GM23338 (cell line): ENCODE data around the gene ATG4B. TPM values are rescaled to one million over a fixed set of nuclear protein-coding genes. Genes with fewer than 3 reads are reported as not detected.

Source experiments
- ATAC-seq: fragments of 200-7000 bp; cut with Tn5 transposase; 3 replicates; pipeline ENCODE4 v1.9.1; 2020
- DNase-seq: peaks from one replicate; pipeline ENCODE4 v3.0.0-alpha.2; 2015; ENCODE audit warnings: low spot score
- H2AFZ ChIP-seq: fragments of 200-600 bp; sonication (generic); 2 replicates; pipeline ENCODE4 v1.8.0; 2016; ENCODE audit warnings: antibody characterized with exemption, mild to moderate bottlenecking, moderate library complexity
- H3F3A ChIP-seq: fragments of 200-600 bp; sonication (generic); replicated peaks from 2 replicates; pipeline ENCODE4 v1.8.0; 2017; ENCODE audit warnings: antibody characterized with exemption, mixed run types, low read depth
- H3K27ac ChIP-seq: fragments of 200-600 bp; sonication (generic); 2 replicates; pipeline ENCODE4 v1.6.1; 2016; ENCODE audit warnings: low read depth
- H3K27me3 ChIP-seq: fragments of 200-600 bp; sonication (generic); 2 replicates; pipeline ENCODE4 v1.8.0; 2016; ENCODE audit warnings: mild to moderate bottlenecking, mixed run types, moderate library complexity; ENCODE audit not compliant: insufficient read depth
- H3K36me3 ChIP-seq: fragments of 200-600 bp; sonication (generic); 2 replicates; pipeline ENCODE4 v1.8.0; 2016; ENCODE audit warnings: mild to moderate bottlenecking; ENCODE audit not compliant: insufficient read depth
- H3K4me1 ChIP-seq: fragments of 200-600 bp; sonication (generic); 2 replicates; pipeline ENCODE4 v1.8.0; 2016; ENCODE audit warnings: mild to moderate bottlenecking, moderate library complexity; ENCODE audit not compliant: insufficient read depth
- H3K4me2 ChIP-seq: fragments of 200-600 bp; sonication (generic); 2 replicates; pipeline ENCODE4 v1.7.1; 2017; ENCODE audit warnings: mixed run types
- H3K4me3 ChIP-seq: fragments of 200-600 bp; sonication (generic); 2 replicates; pipeline ENCODE4 v1.6.1; 2016; ENCODE audit warnings: mixed run types
- H3K79me2 ChIP-seq: fragments of 200-600 bp; sonication (generic); replicated peaks from 2 replicates; pipeline ENCODE4 v1.8.0; 2017; ENCODE audit warnings: mild to moderate bottlenecking; ENCODE audit not compliant: insufficient read depth
- H3K9me2 ChIP-seq: fragments of 200-600 bp; sonication (generic); 2 replicates; pipeline ENCODE4 v1.8.0; 2017; ENCODE audit not compliant: insufficient read depth
- H4K20me1 ChIP-seq: fragments of 200-600 bp; sonication (generic); replicated peaks from 2 replicates; pipeline ENCODE4 v1.8.0; 2017; ENCODE audit warnings: mild to moderate bottlenecking; ENCODE audit not compliant: insufficient read depth
- H3K27ac Mint-ChIP-seq: 2 replicates; pipeline ENCODE4 v1.8.0; 2020; ENCODE audit warnings: inconsistent platforms, mild to moderate bottlenecking, moderate library complexity, mixed read lengths
- H3K27me3 Mint-ChIP-seq: 3 replicates; pipeline ENCODE4 v1.8.0; 2022; ENCODE audit warnings: low read depth, mild to moderate bottlenecking, moderate library complexity, mixed read lengths, inconsistent platforms; ENCODE audit not compliant: insufficient read depth, poor library complexity
- H3K36me3 Mint-ChIP-seq: 3 replicates; pipeline ENCODE4 v1.8.0; 2021; ENCODE audit warnings: low read depth, mild to moderate bottlenecking, inconsistent platforms, moderate library complexity, mixed read lengths
- H3K4me1 Mint-ChIP-seq: 3 replicates; pipeline ENCODE4 v1.8.0; 2020; ENCODE audit warnings: mild to moderate bottlenecking, inconsistent platforms, mixed read lengths
- H3K4me3 Mint-ChIP-seq: 3 replicates; pipeline ENCODE4 v1.8.0; 2021; ENCODE audit warnings: moderate library complexity, mild to moderate bottlenecking, inconsistent platforms, mixed read lengths
- H3K9me3 Mint-ChIP-seq: 3 replicates; pipeline ENCODE4 v1.8.0; 2020; ENCODE audit warnings: moderate library complexity, mild to moderate bottlenecking, inconsistent platforms, mixed read lengths
- CREB1 ChIP-seq: fragments of 250-450 bp; sonication (Bioruptor Pico); IDR thresholded peaks from 2 replicates; pipeline ENCODE4 v1.5.0; 2020; ENCODE audit warnings: low read depth, mild to moderate bottlenecking, moderate library complexity
- EZH2 ChIP-seq: fragments of 200-600 bp; sonication (generic); IDR thresholded peaks from one replicate; pipeline ENCODE4 v1.8.0; 2017; ENCODE audit warnings: antibody characterized with exemption, mild to moderate bottlenecking, low read depth; ENCODE audit not compliant: unreplicated experiment
- EZH2phosphoT487 ChIP-seq: fragments of 200-600 bp; sonication (generic); IDR thresholded peaks from one replicate; pipeline ENCODE4 v1.8.1; 2018; ENCODE audit warnings: antibody characterized with exemption; ENCODE audit not compliant: unreplicated experiment
- JUNB ChIP-seq: IDR thresholded peaks from one replicate; pipeline ENCODE4 v1.6.1; 2016; ENCODE audit warnings: antibody characterized with exemption; ENCODE audit not compliant: unreplicated experiment
- NANOG ChIP-seq: IDR thresholded peaks from 2 replicates; pipeline ENCODE4 v1.6.1; 2016; ENCODE audit warnings: antibody characterized with exemption, borderline replicate concordance
- POLR2AphosphoS5 ChIP-seq: IDR thresholded peaks from 2 replicates; pipeline ENCODE4 v1.6.1; 2016; ENCODE audit warnings: antibody characterized with exemption, low read depth
- STAT1 ChIP-seq: IDR thresholded peaks from one replicate; pipeline ENCODE4 v1.6.1; 2016; ENCODE audit warnings: antibody characterized with exemption; ENCODE audit not compliant: unreplicated experiment
- ZNF114 ChIP-seq: fragments of 250-450 bp; sonication (Bioruptor Pico); IDR thresholded peaks from 2 replicates; pipeline ENCODE4 v1.5.0; 2020; ENCODE audit warnings: mild to moderate bottlenecking, moderate library complexity
- ZNF331 ChIP-seq: fragments of 250-450 bp; sonication (Bioruptor Pico); IDR thresholded peaks from 2 replicates; pipeline ENCODE4 v1.5.0; 2020; ENCODE audit warnings: low read depth, mild to moderate bottlenecking, moderate library complexity
- polyA plus RNA-seq: library from polyadenylated mRNA; unstranded; fragments of >200 nt; fragmentation: Nextera tagmentation; extraction: Ambion mirVana; gene quantifications from 2 replicates; pipeline ENCODE4 v1.2.1, GENCODE V29; 2016
- total RNA-seq: library from RNA; depleted of rRNA; stranded (reverse); fragments of >200 nt; shearing (Covaris generic); gene quantifications from 2 replicates; pipeline ENCODE4 v1.2.3, GENCODE V29; 2014
- TF ChIP-seq, protein P1 (sequence below), 2 experiments: fragments of 200-600 bp in 1 of 2; sonication (generic) in 1 of 2; conservative IDR thresholded peaks; 2 replicates each; pipeline versions ENCODE4 v1.5.1 to v1.6.1; 2016 to 2017; ENCODE audit warnings: antibody characterized with exemption in 2 of 2, low read depth in 2 of 2, mild to moderate bottlenecking in 2 of 2, moderate library complexity in 1 of 2
- TF ChIP-seq, protein P2 (sequence below): IDR thresholded peaks from one replicate; pipeline ENCODE4 v1.6.1; 2018; ENCODE audit warnings: antibody characterized with exemption; ENCODE audit not compliant: unreplicated experiment
- TF ChIP-seq, protein P3 (sequence below): IDR thresholded peaks from 2 replicates; pipeline ENCODE4 v1.6.1; 2016; ENCODE audit warnings: antibody characterized with exemption
- TF ChIP-seq, protein P4 (sequence below): fragments of 250-450 bp; sonication (Bioruptor Pico); IDR thresholded peaks from 2 replicates; pipeline ENCODE4 v1.5.0; 2020; ENCODE audit warnings: mild to moderate bottlenecking, moderate library complexity

Gene ATG4B
- total and polyA plus RNA-seq, 2 experiments from 2014 or later = 102 to 104 TPM

DNA sequence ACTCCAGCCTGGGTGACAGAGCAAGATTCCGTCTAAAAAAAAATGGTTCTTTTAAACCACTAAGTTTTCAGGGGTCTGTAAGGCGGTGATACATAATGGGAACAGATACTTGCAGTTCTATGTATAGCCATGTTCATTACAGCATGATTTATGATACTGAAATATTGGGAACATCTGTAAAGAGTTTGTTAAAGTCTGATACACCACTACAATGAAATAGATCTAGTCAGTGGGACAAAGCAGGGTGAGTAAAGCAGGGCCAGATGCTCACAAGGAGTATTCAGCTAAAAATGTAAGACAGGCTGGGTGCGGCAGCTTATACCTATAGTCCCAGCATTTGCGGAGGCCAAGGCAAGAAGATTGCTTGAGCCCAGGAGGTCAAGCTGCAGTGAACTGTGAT is 58.2 kb downstream of the ATG4B start:
- Histone ChIP-seq H3K79me2 (no peaks in the 10 kb centered on the region; the same call in 1 of the 2 replicates), H3K4me2 (no peak overlapping the region), H3K27ac (no peak overlapping the region), H4K20me1 (peaks cover 6% of the 10 kb centered on the region), H3K4me1 (peaks cover 2% of the 10 kb centered on the region), H3K27me3 (no peaks in the 10 kb centered on the region), H2AFZ (no peak overlapping the region), H3K9me2 (no peaks in the 10 kb centered on the region), H3F3A (no peaks in the 10 kb centered on the region), H3K4me3 (no peak overlapping the region), H3K36me3 (no peaks in the 10 kb centered on the region)
- TF ChIP-seq, protein P1, sequence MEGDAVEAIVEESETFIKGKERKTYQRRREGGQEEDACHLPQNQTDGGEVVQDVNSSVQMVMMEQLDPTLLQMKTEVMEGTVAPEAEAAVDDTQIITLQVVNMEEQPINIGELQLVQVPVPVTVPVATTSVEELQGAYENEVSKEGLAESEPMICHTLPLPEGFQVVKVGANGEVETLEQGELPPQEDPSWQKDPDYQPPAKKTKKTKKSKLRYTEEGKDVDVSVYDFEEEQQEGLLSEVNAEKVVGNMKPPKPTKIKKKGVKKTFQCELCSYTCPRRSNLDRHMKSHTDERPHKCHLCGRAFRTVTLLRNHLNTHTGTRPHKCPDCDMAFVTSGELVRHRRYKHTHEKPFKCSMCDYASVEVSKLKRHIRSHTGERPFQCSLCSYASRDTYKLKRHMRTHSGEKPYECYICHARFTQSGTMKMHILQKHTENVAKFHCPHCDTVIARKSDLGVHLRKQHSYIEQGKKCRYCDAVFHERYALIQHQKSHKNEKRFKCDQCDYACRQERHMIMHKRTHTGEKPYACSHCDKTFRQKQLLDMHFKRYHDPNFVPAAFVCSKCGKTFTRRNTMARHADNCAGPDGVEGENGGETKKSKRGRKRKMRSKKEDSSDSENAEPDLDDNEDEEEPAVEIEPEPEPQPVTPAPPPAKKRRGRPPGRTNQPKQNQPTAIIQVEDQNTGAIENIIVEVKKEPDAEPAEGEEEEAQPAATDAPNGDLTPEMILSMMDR (conservative IDR thresholded peaks at IDR 0.05; ENCODE audit: low read depth in 2 of 2) = no peak
- TF ChIP-seq ZNF114 (CRISPR knock-in tag) (no peak), NANOG (no peak), POLR2AphosphoS5 (no peak), CREB1 (no peak), EZH2 (no peak), STAT1 (no peak), JUNB (no peak), ZNF331 (no peak), EZH2phosphoT487 (no peak)
- TF ChIP-seq, protein P2, sequence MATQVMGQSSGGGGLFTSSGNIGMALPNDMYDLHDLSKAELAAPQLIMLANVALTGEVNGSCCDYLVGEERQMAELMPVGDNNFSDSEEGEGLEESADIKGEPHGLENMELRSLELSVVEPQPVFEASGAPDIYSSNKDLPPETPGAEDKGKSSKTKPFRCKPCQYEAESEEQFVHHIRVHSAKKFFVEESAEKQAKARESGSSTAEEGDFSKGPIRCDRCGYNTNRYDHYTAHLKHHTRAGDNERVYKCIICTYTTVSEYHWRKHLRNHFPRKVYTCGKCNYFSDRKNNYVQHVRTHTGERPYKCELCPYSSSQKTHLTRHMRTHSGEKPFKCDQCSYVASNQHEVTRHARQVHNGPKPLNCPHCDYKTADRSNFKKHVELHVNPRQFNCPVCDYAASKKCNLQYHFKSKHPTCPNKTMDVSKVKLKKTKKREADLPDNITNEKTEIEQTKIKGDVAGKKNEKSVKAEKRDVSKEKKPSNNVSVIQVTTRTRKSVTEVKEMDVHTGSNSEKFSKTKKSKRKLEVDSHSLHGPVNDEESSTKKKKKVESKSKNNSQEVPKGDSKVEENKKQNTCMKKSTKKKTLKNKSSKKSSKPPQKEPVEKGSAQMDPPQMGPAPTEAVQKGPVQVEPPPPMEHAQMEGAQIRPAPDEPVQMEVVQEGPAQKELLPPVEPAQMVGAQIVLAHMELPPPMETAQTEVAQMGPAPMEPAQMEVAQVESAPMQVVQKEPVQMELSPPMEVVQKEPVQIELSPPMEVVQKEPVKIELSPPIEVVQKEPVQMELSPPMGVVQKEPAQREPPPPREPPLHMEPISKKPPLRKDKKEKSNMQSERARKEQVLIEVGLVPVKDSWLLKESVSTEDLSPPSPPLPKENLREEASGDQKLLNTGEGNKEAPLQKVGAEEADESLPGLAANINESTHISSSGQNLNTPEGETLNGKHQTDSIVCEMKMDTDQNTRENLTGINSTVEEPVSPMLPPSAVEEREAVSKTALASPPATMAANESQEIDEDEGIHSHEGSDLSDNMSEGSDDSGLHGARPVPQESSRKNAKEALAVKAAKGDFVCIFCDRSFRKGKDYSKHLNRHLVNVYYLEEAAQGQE = no peak
- TF ChIP-seq, protein P3, sequence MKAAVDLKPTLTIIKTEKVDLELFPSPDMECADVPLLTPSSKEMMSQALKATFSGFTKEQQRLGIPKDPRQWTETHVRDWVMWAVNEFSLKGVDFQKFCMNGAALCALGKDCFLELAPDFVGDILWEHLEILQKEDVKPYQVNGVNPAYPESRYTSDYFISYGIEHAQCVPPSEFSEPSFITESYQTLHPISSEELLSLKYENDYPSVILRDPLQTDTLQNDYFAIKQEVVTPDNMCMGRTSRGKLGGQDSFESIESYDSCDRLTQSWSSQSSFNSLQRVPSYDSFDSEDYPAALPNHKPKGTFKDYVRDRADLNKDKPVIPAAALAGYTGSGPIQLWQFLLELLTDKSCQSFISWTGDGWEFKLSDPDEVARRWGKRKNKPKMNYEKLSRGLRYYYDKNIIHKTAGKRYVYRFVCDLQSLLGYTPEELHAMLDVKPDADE = no peak
- TF ChIP-seq, protein P4, sequence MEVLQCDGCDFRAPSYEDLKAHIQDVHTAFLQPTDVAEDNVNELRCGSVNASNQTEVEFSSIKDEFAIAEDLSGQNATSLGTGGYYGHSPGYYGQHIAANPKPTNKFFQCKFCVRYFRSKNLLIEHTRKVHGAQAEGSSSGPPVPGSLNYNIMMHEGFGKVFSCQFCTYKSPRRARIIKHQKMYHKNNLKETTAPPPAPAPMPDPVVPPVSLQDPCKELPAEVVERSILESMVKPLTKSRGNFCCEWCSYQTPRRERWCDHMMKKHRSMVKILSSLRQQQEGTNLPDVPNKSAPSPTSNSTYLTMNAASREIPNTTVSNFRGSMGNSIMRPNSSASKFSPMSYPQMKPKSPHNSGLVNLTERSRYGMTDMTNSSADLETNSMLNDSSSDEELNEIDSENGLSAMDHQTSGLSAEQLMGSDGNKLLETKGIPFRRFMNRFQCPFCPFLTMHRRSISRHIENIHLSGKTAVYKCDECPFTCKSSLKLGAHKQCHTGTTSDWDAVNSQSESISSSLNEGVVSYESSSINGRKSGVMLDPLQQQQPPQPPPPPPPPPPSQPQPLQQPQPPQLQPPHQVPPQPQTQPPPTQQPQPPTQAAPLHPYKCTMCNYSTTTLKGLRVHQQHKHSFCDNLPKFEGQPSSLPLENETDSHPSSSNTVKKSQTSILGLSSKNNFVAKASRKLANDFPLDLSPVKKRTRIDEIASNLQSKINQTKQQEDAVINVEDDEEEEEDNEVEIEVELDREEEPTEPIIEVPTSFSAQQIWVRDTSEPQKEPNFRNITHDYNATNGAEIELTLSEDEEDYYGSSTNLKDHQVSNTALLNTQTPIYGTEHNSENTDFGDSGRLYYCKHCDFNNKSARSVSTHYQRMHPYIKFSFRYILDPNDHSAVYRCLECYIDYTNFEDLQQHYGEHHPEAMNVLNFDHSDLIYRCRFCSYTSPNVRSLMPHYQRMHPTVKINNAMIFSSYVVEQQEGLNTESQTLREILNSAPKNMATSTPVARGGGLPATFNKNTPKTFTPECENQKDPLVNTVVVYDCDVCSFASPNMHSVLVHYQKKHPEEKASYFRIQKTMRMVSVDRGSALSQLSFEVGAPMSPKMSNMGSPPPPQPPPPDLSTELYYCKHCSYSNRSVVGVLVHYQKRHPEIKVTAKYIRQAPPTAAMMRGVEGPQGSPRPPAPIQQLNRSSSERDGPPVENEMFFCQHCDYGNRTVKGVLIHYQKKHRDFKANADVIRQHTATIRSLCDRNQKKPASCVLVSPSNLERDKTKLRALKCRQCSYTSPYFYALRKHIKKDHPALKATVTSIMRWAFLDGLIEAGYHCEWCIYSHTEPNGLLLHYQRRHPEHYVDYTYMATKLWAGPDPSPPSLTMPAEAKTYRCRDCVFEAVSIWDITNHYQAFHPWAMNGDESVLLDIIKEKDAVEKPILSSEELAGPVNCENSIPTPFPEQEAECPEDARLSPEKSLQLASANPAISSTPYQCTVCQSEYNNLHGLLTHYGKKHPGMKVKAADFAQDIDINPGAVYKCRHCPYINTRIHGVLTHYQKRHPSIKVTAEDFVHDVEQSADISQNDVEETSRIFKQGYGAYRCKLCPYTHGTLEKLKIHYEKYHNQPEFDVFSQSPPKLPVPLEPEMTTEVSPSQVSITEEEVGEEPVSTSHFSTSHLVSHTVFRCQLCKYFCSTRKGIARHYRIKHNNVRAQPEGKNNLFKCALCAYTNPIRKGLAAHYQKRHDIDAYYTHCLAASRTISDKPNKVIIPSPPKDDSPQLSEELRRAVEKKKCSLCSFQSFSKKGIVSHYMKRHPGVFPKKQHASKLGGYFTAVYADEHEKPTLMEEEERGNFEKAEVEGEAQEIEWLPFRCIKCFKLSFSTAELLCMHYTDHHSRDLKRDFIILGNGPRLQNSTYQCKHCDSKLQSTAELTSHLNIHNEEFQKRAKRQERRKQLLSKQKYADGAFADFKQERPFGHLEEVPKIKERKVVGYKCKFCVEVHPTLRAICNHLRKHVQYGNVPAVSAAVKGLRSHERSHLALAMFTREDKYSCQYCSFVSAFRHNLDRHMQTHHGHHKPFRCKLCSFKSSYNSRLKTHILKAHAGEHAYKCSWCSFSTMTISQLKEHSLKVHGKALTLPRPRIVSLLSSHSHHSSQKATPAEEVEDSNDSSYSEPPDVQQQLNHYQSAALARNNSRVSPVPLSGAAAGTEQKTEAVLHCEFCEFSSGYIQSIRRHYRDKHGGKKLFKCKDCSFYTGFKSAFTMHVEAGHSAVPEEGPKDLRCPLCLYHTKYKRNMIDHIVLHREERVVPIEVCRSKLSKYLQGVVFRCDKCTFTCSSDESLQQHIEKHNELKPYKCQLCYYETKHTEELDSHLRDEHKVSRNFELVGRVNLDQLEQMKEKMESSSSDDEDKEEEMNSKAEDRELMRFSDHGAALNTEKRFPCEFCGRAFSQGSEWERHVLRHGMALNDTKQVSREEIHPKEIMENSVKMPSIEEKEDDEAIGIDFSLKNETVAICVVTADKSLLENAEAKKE = no peak
- Mint-ChIP-seq H3K4me3 (no peak overlapping the region), H3K36me3 (peaks cover 16% of the 10 kb centered on the region; the same call in 2 of the 3 replicates), H3K9me3 (no peaks in the 10 kb centered on the region), H3K4me1 (peaks cover 9% of the 10 kb centered on the region; the same call in 2 of the 3 replicates), H3K27ac (no peak overlapping the region), H3K27me3 (peaks cover 5% of the 10 kb centered on the region)
- DNase-seq = no peak
- ATAC-seq = no peak
